Measurements from ENCODE around the gene WDR81.
"Not testable (repeated sequence)": the region's sequence is repeated elsewhere in the genome, so short reads cannot be mapped to it uniquely, and the experiment has no call there.

WDR81 gene

DNA sequence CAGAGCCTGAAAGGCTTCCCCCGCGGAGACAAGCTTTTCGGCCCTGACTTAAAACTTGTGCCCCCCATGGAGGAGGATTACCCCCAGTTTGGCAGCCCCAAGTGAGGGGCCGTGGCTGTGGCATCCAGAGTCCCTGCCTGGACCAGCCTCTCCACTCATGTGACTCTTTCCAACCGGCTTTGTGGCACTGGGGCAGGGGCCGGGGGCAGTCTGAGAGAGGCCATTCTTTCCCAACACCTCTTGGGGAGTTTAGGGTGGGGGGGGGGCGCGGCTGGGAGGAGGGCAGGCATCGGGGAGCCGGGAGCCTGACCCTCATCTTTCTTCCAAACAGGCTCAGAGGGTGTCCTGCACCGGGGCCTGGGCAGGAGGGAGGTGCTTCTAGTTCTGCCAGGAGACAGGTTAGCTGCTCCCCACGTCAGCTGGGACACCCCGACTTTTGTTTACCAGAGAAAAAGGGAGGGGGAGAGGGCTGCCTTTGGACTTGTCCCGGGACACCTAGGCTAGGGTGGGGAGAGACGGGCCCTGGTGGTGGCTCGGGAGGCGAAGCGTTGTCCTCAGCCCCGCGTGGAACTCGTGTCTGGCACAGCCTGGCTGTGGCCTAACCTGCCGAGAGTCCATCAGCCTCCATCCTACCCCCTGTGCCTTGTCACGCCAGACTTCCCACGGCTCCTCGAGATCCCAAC lies 30.1 kb downstream of the WDR81 start:
- no peak for DNase-seq (ENCODE audit: low read depth)

DNA sequence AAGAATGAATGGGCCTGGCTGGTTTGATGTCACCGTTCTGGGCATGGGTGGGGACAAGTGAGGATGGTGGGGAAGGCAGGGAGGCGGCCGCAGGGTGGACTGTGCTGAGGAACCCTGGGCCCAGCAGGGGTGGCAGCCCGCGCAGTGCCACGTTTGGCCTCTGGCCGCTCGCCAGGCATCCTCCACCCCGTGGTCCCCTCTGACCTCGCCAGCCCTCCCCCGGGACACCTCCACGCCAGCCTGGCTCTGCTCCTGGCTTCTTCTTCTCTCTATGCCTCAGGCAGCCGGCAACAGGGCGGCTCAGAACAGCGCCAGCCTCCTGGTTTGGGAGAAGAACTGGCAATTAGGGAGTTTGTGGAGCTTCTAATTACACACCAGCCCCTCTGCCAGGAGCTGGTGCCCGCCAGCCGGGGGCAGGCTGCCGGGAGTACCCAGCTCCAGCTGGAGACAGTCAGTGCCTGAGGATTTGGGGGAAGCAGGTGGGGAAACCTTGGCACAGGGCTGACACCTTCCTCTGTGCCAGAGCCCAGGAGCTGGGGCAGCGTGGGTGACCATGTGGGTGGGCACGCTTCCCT lies 30.8 kb downstream of the WDR81 start:
- no peak for DNase-seq (ENCODE audit: low read depth)

DNA sequence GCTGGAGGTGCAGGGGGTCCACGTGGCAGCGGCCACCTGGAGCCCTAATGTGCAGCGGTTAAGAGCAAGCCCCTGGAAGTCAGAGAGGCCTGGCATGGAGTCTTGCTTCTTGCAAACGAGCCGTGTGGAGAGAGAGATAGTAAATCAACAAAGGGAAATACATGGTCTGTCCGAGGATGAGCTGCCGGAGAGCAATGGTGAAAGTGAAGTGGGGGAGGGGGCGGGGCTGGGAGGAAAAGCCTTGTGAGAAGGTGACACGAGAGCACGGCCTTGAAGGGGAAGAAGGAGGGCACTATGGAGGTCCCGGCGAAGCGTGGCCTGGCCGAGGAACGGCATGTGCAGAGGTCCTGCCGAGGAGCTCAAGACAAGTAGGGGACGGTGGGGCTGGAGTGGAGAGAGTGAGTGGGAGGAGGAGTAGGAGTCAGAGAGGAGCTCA lies 31.3 kb downstream of the WDR81 start:
- DNase-seq (ENCODE audit: low read depth) = no peak

DNA sequence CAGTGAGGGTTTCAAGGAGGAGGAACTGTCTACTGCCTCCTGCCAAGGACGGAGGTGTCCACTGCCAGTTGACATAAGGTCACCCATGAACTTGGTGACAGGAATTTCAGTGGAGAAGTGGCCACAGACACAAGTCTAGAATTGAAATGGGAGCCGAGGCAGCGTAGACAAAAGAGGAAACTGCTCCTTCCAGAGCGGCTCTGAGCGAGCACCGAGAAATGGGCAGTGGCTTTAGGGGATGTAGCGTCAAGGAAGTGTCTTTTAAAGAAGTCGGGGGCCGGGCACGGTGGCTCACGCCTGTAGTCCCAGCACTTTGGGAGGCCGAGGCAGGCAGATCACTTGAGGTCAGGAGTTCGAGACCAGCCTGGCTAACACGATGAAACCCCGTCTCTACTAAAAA lies 34.3 kb downstream of the WDR81 start:
- no peak for DNase-seq (ENCODE audit: low read depth)

DNA sequence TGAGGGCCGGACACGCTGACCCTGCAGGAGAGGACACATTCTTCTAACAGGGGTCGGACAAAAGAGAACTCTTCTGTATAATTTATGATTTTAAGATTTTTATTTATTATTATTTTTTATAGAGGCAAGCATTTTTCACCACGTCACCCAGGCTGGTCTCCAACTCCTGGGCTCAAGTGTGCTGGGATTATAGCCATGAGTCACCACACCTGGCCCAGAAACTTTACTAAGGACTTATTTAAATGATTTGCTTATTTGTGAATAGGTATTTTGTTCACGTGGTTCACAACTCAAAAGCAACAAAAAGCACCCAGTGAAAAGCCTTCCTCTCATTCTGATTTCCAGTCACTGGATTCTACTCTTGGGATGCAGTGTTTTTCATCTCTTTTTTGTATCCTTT lies 35.0 kb downstream of the WDR81 start:
- DNase-seq (ENCODE audit: low read depth) = no peak

DNA sequence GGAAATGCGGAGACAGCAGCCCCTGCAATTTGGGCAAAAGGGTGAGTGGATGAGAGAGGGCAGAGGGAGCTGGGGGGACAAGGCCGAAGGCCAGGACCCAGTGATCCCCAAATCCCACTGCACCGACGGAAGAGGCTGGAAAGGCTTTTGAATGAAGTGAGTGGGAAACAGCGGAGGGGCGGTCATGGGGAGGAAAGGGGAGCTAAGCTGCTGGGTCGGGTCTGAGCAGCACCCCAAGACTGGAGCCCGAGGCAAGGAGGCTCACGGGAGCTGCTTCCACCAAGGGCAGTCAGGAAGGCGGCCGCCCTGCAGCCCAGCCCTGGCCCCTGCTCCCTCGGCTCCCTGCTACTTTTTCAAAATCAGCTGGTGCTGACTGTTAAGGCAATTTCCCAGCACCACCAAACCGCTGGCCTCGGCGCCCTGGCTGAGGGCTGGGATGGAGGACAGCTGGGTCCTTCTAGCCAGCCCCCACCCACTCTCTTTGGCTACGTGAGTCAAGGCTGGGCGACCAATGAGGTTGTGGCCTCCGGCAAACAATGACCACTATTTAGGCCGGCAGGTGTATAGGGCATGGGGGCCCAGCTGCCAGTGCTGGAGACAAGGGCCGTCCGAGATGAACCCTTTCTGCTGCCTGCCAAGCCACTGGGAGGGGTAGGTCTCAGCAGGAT lies 37.9 kb downstream of the WDR81 start:
- DNase-seq (ENCODE audit: low read depth) = no peak

DNA sequence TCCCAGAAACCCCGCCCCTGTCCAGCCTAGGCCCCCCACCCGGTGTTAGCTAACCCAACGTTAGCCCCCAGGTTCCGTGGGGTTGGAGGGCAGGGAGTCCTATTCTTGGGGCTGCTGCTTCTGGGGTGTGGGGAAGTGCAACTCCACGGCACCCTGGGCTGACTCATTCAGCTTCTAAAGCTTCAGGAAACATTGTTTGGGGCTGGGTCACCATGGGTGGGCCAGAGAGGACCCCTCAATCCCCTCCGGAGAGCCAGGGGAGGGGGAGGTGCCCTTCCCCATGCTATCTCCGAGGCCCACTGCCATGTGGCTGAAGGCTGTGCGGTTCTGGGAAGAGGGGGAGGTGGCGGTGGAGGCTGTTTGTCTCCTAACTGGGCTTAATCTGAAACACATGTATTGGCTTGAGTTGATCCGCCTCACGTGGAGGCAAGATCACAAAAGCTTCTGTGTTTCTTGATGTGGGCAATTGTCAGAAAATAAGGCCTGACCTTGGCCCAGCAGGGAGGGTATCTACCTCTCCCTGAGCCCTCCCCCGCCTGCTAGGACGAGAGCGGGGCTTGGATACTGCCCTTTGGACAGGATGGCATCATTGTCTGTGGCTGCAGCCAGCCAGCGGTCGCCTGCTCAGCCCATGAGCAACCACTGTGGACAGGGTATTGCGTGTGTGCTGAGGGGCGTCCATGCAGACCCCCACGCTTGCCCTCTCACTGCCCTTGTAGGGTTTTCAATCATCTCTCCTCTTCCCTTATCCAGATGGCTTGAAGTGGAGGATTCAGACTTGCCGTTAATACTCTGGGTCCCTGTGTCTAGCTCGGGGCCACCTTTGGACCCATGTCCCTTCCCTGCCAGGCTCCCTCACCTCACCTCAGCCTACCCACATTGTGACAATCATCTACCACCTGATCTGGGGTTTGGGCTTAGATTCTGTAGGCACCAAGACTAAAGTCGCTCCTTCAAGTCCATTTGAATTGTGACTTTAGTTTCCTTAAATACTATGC lies 38.7 kb downstream of the WDR81 start:
- DNase-seq (ENCODE audit: low read depth) = no peak

DNA sequence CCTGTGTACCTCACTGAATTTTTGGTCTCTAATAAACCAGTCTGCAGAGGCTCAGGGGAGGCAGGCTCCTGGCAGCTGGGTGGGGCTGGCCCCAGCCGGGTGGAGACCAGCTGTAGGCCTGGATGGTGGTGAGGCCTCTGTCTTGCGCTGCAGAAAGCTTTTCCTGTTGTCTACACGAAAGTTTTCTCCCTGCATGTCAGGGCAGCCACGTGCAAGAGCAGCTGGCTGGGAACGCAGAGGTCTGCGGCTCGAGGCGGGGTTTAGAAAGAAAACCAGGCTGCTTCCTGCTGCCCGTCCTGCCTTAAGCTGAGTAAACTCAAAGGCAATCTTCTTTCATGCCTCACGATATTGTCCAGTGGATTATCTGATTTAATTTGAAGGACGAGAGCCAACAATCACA lies 39.8 kb downstream of the WDR81 start:
- peak; percentile 71 for DNase-seq (ENCODE audit: low read depth)

DNA sequence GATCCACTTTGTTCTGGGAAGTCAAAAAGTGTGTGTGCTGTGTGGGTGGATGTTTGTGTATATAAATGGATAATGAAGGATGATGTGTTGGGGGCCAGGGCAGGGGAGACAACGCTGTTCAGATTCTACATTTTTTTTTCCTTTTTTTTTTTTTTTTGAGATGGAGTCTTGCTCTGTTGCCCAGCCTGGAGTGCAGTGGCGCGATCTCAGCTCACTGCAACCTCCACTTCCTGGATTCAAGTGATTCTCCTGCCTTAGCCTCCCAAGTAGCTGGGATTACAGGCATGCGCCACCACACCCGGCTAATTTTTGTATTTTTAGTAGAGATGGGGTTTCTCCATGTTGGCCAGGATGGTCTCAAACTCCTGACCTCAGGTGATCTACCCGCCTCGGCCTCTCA lies 40.2 kb downstream of the WDR81 start:
- DNase-seq (ENCODE audit: low read depth) = not testable (repeated sequence)

DNA sequence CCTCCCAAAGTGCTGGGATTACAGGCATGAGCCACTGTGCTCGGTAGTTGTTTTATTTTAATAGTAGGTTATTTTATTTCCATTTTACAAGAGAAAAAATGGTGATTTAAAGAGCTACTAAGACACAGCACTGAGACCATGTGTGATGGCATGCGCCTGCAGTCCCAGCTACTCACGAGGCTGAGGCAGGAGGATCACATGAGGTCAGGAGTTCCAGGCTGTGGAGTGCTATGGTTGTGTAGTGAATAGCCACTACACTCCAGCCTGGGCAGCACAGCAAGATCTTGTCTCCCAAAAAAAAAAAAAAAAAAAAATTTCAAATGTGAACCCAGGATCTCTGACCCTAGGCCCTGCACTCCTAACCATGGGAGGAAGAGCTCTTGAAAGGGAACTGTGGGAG lies 41.1 kb downstream of the WDR81 start:
- no peak for DNase-seq (ENCODE audit: low read depth)

DNA sequence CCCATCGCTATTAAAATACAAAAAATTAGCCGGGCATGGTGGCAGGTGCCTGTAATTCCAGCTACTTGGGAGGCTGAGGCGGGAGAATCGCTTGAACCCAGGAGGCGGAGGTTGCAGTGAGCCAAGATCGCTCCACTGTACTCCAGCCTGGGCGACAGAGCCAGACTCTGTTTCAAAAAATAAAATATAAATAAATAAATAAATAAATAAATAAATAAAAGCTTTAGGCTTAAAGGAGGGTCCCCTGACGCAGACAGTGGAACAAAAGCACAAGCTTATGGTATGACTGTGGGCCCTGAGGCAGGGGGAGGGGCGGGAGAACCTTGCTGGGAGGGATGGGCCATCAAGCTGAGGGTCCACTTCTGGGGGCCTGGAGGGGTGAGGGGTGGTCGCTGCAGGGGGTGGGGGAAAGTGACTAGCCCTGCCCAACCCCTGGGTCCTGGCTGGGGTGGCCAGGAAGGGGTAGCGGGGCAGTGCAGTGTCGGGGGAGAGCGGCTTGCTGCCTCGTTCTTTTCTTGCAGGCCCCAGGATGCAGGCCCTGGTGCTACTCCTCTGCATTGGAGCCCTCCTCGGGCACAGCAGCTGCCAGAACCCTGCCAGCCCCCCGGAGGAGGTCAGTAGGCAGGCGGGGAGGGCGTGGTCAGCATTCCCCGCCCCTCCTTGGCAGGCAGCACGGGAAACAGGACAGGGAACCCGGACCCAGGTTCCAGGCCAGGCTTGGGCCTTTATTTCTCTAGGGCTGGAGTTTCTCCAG lies 42.1 kb downstream of the WDR81 start:
- no peak for DNase-seq (ENCODE audit: low read depth)

DNA sequence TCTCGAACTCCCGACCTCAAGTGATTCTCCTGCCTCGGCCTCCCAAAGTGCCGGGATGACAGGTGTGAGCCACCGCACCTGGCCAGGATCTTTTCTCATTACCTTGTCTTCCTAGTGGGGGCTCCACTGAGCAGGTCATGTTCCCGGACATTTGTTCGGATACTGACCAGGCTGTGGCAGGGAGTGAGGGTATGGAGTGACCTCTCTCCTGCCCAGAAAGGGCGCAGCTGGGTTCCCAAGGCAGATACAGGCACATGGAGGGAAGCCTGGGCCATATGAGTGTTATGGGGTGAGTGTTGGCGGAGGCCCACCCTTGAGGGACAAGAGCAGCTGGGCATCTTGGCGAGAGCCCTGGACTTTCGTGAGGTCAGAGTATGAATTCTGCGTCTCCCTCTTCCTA lies 42.9 kb downstream of the WDR81 start:
- no peak for DNase-seq (ENCODE audit: low read depth)

DNA sequence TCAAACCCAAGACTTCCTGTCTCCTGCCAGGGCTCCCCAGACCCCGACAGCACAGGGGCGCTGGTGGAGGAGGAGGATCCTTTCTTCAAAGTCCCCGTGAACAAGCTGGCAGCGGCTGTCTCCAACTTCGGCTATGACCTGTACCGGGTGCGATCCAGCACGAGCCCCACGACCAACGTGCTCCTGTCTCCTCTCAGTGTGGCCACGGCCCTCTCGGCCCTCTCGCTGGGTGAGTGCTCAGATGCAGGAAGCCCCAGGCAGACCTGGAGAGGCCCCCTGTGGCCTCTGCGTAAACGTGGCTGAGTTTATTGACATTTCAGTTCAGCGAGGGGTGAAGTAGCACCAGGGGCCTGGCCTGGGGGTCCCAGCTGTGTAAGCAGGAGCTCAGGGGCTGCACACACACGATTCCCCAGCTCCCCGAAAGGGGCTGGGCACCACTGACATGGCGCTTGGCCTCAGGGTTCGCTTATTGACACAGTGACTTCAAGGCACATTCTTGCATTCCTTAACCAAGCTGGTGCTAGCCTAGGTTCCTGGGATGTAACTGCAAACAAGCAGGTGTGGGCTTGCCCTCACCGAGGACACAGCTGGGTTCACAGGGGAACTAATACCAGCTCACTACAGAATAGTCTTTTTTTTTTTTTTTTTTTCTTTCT lies 45.4 kb downstream of the WDR81 start:
- DNase-seq (ENCODE audit: low read depth) = no peak

DNA sequence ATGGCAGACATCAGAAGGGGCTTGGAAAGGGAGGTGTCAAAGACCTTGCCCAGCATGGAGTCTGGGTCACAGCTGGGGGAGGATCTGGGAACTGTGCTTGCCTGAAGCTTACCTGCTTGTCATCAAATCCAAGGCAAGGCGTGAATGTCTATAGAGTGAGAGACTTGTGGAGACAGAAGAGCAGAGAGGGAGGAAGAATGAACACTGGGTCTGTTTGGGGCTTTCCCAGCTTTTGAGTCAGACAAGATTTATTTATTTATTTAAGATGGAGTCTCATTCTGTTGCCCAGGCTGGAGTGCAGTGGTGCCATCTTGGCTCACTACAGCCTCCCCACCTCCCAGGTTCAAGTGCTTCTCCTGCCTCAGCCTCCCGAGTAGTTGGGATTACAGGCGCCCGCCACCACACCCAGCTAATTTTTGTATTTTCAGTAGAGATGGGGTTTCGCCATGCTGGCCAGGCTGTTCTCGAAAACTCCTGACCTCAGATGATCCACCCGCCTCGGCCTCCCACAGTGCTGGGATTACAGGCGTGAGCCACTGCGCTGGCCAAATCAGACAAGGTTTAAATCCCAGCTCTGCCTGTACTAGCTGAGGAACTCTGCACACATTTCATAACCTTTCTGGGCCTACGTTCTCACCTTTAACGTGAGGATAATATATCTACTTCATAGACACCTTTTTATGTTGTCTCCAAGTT lies 48.6 kb downstream of the WDR81 start:
- not testable (repeated sequence) for DNase-seq (ENCODE audit: low read depth)

DNA sequence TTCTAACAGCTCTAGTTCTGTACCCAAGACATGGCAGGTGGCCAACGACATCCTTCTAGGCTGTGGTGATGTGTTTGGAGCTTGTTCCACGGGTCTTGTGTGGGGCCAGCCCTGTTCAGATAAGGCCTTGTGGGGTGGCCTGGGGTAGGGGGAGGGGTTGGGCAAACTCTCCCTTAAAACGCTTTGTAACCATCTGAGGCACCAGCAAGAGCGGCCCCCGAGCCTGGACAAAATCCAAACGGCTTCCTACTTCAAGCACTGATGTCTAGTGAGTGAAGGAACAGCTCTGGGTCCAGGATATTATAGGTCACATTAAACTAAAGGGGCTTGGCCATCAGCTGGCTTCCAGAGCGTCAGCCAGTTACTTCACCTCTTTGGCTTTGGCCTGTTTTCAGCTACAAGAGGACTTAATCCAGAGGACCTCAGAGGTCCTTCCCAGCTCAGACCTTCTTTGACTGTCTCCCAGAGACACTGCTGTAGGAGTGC lies 49.2 kb downstream of the WDR81 start:
- no peak for DNase-seq (ENCODE audit: low read depth)

DNA sequence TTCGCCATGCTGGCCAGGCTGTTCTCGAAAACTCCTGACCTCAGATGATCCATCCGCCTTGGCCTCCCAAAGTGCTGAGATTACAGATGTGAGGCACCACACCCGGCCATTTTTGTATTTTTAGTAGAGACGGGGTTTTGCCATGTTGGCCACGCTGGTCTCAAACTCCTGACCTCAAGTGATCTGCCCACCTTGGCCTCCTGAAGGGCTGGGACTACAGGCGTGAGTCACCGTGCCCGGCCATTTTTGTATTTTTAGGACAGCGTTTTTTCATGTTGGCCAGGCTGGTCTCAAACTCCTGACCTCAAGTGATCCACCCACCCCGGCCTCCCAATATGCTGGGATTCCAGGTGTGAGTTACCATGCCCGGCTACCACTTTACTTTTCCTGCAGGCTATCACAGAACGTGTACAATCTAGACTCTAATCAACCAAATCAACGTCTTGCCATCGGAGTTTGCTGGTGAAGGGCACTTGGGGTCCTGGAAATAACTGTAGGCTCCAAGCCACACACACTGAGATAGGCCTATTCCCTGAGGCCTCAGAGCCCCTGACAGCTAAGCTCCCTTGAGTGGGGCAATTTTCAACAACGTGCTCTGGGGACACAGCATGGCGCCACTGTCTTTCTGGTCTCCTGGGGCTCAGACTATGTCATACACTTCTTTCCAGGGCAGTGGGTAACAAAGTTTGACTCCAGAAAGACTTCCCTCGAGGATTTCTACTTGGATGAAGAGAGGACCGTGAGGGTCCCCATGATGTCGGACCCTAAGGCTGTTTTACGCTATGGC lies 50.1 kb downstream of the WDR81 start:
- no peak for DNase-seq (ENCODE audit: low read depth)

DNA sequence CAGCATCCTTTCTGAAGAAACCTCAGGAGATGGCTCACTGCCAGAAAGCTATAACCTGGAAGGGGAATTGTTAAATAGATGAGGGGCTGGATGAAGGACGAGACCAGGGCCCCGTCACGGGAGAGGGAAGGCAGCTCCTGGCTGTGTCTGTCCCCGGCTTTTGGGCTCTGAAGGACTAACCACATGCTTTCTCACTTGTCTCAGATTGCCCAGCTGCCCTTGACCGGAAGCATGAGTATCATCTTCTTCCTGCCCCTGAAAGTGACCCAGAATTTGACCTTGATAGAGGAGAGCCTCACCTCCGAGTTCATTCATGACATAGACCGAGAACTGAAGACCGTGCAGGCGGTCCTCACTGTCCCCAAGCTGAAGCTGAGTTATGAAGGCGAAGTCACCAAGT lies 51.8 kb downstream of the WDR81 start:
- DNase-seq (ENCODE audit: low read depth) = no peak

DNA sequence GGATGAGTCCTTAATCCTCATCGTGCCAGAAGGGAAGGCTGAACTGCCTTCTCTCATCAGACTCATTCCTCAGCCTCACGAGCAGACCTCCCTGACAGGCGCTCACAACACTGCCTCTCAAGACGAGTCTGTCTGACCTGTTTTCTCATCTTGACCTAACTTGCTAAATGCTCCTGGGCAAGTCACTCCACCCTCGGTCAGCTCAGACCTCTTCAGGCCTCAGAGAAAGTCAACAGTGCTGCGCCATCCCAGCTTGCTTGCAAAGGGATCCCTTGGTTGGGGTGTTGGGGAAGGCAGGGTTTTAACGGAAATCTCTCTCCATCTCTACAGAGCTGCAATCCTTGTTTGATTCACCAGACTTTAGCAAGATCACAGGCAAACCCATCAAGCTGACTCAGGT lies 52.4 kb downstream of the WDR81 start:
- no peak for DNase-seq (ENCODE audit: low read depth)

DNA sequence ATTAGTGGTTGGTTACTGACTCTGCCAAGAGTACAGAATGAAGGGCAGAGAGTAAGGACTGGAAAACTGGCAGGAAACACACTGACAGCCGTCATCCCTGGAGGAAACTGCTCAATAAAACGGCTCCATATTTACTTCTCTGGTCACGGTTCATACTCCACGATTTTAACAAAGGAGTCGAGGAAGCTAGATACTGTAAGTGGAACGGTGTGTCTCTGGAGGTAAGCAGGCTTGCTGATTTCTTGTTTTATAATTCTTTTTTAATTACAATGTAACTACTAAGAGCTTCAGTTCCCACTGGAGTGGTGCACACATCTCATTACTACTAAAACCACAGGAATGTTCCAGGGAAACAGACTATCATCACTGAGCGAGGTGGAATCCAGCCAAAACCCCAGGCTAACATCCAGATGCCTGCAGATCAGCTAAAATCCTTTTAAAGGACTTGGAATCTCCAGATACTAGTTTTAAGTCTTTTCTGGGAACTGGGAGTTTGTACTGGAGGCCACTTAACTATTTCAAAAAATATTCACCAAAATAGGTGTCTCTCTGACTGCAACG lies 55.1 kb downstream of the WDR81 start:
- DNase-seq (ENCODE audit: low read depth) = no peak

Measured in activated T-helper 1 cell treated with Interleukin-2 at 50 U/mL for 16 hours (primary cell).